Measurements from ENCODE around the gene CAV1.
"Not testable (repeated sequence)": the region's sequence is repeated elsewhere in the genome, so short reads cannot be mapped to it uniquely, and the experiment has no call there.

Gene CAV1

GRCh38 chr7:116524609-116525297, at the start of gene CAV1:
Gene CAV1, plus strand, starts transcription at chr7:116525036. Its CDS starts 27 bp downstream, at chr7:116525063.
- peak; percentile 97 for DNase-seq (ENCODE audit: low read depth)

GRCh38 chr7:116477625-116478024, 47.2 kb upstream of the CAV1 start:
- no peak for DNase-seq (ENCODE audit: low read depth)

GRCh38 chr7:116478834-116479233, 46.0 kb upstream of the CAV1 start:
- no peak for DNase-seq (ENCODE audit: low read depth)

GRCh38 chr7:116483271-116483942, 41.4 kb upstream of the CAV1 start:
- DNase-seq (ENCODE audit: low read depth) = no peak

- DNase-seq (ENCODE audit: low read depth) = not testable (repeated sequence)
Observed at GRCh38 chr7:116484389-116484788, 40.4 kb upstream of the CAV1 start.

GRCh38 chr7:116487907-116488521, 36.8 kb upstream of the CAV1 start:
- no peak for DNase-seq (ENCODE audit: low read depth)

- DNase-seq (ENCODE audit: low read depth) = no peak
Observed at GRCh38 chr7:116490351-116490750, 34.5 kb upstream of the CAV1 start.

- DNase-seq (ENCODE audit: low read depth) = no peak
Observed at GRCh38 chr7:116491887-116492653, 32.8 kb upstream of the CAV1 start.

- peak; percentile 10 for DNase-seq (ENCODE audit: low read depth)
Observed at GRCh38 chr7:116492654-116493109, 32.2 kb upstream of the CAV1 start.

- DNase-seq (ENCODE audit: low read depth) = no peak
Observed at GRCh38 chr7:116493449-116493848, 31.4 kb upstream of the CAV1 start.

- no peak for DNase-seq (ENCODE audit: low read depth)
Observed at GRCh38 chr7:116494472-116494871, 30.4 kb upstream of the CAV1 start.

- DNase-seq (ENCODE audit: low read depth) = peak; percentile 67
Observed at GRCh38 chr7:116495736-116496135, 29.1 kb upstream of the CAV1 start.

- no peak for DNase-seq (ENCODE audit: low read depth)
Observed at GRCh38 chr7:116496653-116497052, 28.2 kb upstream of the CAV1 start.

GRCh38 chr7:116497708-116498107, 27.1 kb upstream of the CAV1 start:
- DNase-seq (ENCODE audit: low read depth) = peak; percentile 70

- peak; percentile 62 for DNase-seq (ENCODE audit: low read depth)
Observed at GRCh38 chr7:116499168-116500077, 25.4 kb upstream of the CAV1 start, which contains the start of gene CAV2. Gene CAV2, plus strand, starts transcription at chr7:116499738. Its CDS starts 44 bp downstream, at chr7:116499782.

GRCh38 chr7:116500078-116500853, 24.6 kb upstream of the CAV1 start:
- DNase-seq (ENCODE audit: low read depth) = peak; percentile 61

- peak; percentile 73 for DNase-seq (ENCODE audit: low read depth)
Observed at GRCh38 chr7:116501425-116502167, 23.2 kb upstream of the CAV1 start.

- DNase-seq (ENCODE audit: low read depth) = peak; percentile 6
Observed at GRCh38 chr7:116502201-116503096, 22.4 kb upstream of the CAV1 start.

GRCh38 chr7:116503835-116504234, 21.0 kb upstream of the CAV1 start:
- DNase-seq (ENCODE audit: low read depth) = no peak
